ENCODE data around the gene PLXNA1. TPM values are rescaled to one million over a fixed set of nuclear protein-coding genes. Genes with fewer than 3 reads are reported as not detected.

PLXNA1 gene
- total RNA-seq, 1 donor from 2014 or later: 16.1 TPM

DNA sequence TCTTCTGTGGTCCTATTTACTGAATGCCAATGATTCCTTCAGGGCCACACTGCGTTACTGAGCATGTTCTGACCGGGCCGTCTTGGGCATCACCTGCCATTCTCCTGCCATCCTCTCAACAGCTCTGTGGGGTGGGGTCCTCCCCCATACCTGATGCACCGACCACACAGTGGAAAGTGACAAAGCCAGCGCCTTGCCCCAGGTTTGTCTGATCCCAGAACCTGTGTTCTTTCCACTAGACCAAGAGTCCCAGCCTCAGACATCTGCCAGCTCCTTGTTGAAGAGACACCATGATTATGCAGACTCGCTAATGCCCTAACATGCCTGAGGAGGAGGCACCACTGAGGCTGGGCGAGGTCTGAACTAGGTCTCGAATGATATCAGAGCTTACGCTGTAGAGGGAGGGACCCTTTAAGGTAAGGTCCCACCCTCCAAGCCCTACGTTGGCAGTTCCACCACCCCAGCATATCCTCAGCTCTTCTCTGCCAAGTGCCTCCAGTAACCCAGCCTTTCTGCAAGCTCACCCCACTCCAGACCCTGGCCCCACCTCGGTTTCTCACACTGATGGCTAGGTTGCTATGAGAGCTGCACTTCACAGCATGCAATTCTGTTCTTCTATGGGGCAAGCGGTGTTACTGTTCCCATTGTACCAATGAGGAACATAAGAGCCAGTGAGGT, 29.8 kb upstream of the PLXNA1 start:
- intact Hi-C loops (cut with micrococcal nuclease): no loop called here

DNA sequence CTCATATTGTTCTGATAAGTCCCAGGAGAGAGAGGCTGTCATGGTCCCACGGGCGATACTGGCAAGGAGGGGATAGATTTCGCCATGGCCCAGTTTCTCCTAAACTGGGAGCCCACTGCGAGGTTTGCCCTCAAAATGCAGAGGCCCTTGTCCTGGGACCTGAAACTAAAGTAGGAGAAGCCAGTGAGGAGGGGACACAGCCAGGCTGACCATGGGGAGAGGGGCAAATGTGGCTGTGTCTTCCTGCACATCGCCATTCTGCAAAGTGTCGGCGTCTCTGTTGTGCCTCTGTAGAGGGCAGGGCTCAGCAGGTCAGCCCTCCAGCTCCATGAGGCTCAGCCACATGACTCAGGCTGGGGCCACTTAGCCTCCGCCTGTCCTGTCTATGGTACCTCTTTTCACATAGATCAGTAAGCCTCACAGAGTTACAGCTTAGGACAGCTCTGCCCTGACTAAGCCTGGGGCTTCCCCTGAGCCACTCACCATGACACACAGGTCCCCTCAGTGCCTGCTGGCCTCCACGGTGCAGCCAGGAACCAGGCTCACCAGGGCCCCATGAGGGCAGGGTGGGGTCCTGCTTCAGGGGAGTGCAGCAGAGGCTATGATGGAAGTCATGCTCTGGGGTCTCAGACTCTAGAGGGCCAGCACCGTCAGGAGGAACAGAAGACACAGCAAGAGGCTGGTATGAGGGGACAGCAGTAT, 28.6 kb upstream of the PLXNA1 start:
- intact Hi-C loops (cut with micrococcal nuclease): no loop called here

DNA sequence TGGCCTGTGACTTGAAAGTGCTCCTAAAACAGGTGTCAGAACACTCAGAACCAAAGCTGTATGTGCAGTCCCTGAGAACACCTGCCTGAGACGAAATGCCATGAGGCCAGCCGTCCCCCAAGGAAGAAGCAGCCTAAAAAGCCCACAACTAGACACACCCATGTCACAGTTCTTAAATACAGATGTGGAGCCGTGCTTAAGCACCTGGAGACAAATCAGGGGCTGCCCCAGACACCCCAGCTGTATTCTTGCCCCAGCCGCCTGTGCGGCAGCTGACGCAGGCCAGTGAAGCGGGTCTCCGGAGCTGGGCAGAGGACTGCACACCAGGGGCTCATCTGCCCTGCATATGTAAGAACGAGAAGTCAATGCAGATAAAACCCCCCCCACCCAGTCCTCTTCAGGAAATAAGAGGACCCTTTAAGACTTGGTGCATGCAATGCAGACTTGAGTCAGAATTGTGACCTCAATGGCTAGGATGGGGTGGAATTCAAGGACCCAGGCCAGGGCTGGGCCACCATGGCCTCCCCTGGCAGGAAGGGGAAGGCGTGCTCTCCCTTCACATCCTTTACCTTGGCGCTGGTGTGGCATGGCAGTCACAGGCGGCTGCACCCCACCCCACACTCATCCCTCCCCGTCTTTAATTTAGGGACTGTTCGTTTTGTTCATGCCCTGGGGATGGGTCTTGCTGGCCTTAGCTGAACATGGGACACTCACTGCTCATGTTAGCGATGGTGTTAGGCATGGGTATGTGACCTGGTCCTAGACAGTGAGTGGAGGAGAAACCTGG, 27.7 kb upstream of the PLXNA1 start:
- intact Hi-C loops (cut with micrococcal nuclease): no loop called here

DNA sequence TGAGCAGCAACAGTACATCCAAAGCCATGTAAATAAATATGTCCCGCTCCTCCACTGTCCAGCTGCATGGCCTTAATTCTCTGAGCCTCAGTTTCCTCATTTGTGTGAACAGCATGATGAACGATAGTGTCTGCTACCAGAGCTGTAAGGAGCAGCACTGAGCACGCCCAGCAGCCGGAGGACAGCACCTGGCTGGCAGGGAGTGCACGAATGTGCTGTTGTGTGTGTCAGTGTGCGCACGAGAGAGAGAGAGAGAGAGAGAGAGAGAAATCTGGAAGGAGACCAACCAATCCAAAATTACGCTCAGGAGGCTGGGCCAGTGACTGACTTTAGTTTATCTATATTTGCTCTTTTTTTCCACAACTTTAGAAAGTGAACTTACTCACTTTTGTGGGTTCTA, 26.6 kb upstream of the PLXNA1 start:
- intact Hi-C loops (cut with micrococcal nuclease): no loop called here

DNA sequence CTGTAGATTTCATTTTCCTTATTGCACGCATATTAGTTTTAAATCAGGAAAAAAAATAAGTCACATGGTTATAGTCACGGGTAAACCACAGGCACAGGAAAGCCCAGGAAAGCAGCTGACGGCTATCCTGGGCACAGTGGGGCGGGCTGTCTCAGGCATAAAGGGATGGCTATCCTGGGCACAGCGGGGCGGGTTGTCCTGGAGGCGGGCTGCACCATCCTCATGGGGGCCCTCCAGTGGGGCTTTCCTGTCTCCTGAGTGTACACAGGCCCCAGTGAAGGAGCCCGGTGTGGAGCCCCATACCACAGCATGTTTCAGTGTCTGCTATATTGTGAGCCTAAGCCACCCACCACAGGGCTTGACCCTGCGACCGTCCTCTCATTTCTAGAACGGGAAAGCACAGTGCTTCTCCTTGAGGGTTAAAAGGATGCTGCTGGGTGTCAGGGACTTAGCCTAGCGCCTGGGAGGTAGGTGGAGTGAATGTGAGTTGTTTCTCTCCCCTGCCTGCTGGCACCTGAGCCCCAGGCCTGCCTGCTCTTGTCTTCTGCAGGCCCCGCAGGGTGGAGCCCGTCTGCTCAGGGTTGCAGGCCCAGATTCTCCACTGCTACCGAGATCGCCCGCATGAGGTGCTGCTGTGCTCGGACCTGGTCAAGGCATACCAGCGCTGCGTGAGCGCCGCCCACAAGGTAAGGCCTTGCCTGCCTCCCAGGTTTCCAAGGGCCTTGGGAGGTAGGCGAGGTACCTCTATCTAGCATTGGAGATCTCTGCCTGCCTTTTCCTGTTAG, 25.9 kb upstream of the PLXNA1 start:
- intact Hi-C loops (cut with micrococcal nuclease): no loop called here

DNA sequence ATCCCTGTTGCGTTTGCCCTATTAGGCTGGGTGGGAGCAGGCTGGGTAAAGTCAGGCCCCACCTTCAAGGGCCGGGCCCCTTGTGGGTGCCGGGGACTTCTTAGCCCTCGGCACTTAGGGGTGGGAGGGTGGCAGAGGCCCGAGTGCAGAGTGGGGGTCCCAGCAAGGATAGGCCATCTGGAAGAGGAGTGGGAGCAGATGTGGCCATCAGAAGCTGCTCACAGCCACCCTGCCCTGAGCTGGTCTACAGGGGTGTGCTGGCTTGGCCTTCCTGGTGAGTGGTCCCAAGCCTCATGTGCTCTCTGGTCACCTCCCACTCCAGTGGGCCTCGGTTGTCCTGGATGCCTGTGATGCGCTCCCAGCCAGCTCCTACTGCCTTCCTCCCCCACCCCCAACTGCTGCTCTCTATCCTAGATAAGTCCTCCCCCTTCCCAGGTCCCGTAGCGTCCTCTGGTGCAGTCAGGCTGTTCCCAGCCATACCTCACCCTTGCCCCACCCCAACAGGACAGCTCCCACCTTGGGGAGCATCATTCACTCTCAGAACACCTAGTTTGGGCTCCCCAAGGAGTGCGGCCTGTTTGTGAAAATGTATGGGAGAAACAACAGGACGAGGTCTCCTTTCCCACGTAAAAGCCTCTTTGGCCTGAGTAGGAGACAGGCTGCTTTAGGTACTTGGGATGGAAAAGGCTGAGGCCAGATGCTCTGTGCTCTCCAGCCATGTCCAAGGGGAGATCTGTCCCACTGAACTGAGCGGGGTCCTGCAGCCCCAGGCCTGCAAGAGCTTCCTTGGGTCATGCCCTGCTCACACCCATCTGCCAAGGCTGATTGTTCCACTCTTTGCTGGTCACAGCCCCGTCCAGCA, 24.9 kb upstream of the PLXNA1 start:
- intact Hi-C loops (cut with micrococcal nuclease): no loop called here

DNA sequence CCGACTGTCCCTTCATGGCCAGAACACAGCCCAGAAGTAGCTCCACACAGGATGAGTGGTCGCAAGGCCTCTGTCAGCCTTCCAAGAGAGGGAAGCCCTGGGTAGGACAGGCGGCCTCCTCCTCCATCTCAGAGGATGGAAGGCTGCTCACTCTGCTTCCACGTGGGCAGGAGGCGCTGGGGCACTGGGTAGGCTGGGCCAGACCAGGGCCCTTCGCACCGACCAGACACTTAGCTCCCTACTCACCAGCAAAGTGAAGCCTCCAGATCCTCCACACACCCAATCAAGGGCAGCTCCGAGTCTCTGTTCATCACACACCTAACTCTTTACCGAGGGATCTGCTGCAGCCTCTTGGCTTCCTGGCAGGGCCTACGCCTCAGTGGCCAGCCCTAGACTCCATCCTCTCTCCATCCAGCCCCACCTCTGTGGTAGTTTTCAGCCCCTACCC, 24.3 kb upstream of the PLXNA1 start:
- intact Hi-C loops (cut with micrococcal nuclease): no loop called here

DNA sequence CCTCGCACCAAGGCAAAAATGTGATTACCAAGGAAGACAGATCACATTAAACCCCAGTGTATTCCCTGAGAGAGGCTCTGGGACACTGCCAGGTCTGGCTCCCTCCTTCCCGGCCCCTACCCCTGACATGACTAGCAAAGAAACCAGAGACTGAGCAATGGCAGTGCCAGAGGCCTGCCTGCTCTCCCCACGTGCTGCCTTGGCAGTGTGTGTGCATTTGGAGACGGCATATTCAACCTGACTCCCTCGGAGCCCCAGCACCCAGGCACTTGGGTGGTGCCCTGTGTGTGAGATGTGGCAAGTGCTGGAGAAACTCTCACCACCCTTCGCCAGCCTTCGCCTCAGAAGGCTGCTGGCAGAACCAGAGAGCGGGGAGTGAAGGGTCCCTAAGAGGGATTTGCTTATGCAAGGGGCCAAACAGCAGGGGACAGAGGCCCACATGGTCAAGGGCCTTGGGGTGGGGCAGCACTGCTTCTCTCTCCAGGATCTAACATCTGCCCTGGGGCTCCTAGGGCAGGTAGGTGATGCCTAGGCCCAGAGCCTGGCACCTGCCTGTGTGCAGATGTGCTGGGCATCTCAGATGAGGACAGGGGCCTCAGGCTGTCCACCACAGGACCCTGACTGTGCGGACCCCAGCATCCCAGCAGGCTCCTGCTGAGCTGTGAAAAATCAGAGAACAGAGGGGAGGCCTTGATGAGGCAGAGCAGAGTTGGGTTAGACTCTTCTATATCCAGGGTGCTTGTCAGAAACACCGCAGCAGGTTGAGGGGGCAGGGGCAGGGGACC, 23.6 kb upstream of the PLXNA1 start:
- intact Hi-C loops (cut with micrococcal nuclease): no loop called here

DNA sequence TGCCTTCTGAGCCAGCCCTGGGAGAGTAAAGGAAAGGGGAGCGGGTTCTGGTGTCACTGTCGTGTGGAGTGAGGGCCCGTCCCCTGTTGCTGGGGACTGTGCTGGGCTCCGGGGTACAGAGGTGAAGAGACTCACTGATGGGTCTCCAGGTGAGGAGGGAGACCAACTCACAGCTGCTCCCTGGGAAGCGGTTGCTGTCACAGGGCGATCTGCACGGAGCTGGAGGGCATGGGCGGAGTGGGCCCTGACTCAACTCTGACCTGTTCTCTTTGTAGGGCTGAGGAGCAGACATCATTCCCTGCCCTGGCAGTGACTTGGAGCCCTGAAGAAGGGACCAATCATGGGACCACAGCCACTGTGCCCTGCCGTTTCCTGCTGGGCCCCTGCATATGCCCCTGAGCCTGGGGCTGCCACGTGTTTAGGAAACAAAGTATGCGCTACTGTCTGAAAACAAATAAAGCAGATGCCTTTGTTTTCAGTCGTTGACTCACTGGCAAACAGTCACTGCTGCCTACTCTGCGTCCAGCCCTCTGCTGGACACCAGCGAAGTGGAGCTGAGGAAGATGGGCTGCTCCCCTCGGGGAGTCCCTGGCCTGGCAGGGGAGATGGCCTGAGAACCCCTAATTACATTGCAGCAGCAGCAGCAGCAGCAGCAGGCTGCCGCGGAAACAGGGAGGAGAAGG, 22.9 kb upstream of the PLXNA1 start:
- intact Hi-C loops (cut with micrococcal nuclease): no loop called here

DNA sequence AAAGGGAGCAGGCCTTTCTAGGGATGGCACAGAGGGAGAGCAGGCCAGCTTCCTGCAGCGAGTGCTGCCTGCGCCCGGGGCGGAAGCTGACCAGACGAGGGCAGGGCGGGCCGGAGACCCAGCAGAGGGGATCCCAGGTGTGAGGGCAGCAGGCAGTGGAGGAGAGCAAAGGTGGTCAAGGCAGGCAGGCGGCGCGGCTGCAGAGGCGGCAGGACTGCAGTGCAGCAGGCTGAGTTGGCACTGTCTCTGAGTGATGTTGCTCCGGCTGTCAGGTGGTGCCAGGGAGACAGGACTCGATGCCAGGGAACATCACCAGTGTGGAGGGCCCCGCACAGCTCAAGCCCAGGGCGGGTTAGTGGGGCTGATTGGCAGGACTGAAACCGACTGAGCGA, 22.3 kb upstream of the PLXNA1 start:
- intact Hi-C loops (cut with micrococcal nuclease): no loop called here

DNA sequence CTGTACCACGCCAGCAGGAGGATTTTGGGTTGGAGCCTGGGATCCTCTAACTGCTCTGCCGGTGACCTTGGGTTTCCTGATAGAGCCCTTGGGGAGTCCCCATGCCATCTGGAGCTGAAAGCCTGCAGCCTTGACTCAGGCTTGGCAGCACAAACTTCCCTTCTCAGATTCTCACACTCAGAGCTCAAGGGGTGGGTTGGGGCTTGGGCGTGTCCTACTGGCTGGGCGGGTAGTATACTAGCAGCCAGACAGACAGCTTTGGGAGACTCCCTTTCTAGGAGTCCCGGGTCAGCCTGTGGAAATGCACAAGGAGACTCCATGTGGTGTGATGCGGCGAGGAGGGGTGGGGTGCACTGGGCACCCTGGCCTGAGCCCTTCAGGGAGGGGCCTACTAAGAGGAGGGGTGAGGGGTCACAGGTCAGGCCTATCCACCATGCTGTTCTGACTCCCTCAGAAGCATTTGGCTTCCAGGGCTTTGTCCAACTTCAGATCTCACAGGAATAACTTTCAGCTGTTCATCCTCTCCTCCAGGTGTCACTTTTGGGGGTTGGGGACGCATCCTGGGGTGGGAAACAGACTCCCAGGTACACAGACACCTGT, 21.6 kb upstream of the PLXNA1 start:
- intact Hi-C loops (cut with micrococcal nuclease): no loop called here

DNA sequence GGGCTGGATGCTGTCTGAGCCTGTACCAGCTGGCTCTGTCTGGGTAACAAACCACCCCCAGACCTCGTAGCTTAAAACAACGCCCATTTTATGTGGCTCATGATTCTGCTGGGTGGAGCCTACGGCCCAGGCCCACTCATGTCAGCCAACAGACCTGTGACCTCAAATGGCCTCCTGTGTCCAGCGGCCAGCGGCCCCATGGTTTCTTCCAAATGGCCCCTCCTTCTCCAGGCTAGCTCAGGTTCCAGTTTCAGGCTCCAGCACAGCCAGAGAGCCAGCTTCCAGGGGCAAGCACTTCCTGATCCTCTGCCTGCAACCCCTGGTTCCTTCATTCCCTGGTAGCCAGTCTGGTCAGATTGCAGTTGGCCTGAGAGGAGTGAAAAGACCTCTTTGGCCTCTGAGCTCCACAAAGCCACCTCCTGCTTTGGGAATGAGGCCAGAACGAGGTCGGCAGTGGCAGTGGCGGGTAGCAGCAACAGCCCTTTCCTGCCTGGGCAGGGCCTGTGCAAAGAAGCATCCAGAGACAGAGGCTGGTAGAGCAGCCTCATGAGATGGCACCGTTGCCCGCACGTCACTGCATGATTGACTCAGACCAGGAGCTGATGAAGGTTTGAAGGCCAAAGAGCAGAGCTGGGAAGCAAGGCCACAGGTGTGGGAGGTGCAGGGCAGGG, 21.0 kb upstream of the PLXNA1 start:
- intact Hi-C loops (cut with micrococcal nuclease): no loop called here

DNA sequence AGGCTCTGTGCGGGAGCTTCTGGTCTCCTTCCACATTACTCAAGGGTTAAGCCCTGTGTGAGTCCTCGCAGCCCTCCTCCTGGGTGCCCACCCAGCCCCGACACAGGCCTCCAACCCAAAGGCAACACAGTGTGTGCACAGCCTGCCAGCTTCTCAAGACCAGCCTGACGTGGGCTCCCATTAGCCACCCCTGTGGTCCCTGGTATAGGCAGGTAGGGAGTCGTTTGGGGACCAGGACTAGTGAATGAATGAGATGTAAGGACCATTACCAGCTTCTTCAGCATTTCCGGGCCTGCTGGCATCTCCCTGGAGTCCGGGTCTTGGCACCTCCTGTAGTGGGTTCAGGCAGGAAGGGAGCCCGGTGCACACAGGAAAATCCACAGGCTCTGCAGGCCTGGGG, 20.2 kb upstream of the PLXNA1 start:
- intact Hi-C loops (cut with micrococcal nuclease): no loop called here

DNA sequence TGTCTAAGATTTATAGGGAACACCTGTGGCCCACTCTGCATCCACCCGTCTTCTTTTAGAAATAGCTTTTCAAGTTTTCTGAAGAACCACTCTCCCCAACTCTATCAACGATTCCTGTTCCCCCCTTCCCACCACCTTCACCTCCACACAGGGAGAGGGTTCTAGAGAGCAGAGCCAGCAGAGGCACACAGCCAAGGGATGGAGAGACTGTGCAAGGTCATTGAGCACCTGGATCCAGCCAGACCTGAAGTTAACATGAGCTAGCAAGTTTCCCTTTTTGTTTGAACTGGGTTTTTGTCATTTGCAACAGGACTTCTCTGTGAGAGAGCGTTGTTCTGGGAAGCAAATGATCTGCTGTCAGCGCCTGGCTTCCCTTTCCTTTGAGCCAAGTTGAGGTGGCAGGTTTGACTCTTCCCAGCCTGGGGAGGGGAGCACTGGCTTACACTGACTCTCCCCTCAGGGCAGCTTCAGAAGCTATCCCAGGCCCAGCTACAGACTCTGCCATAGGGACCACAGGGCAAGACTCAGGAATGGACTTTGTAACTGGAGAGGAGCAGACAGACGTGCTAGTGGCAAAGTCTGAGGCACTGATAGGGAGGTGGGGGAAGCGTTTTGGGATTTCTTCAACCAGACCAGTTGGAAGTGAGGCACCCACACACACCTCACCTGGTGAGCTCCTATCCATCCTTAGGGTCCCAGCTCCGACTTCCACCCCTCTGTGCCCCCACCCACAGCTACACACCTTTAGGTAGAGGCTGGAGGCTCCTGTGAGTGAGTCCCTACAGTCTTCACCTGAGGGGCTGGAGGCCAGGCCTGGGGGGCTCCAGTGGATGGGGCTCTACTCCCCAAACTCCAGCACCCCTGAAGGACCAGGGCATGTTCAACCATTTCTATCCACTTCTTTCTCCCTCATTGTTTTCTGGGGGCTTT, 19.4 kb upstream of the PLXNA1 start:
- intact Hi-C loops (cut with micrococcal nuclease): no loop called here

DNA sequence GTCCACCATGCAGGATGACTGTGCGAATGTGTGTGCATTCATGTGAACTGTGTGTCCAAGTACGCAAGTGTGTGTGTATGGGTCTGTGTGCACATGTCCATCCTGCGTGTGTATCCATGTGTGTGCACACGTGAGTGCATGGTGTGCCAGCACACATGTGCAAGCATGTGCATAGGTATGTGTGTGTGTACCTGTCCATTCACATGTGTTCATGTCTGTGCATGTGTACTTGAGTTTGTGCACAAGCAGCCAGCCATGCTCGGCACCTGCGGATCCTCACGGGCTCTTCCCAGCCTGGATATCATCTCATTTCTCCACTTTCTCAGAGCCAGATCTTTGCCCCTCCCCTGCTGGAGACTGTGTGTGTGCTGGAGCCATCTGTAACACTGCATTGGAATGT, 18.7 kb upstream of the PLXNA1 start:
- intact Hi-C loops (cut with micrococcal nuclease): no loop called here

DNA sequence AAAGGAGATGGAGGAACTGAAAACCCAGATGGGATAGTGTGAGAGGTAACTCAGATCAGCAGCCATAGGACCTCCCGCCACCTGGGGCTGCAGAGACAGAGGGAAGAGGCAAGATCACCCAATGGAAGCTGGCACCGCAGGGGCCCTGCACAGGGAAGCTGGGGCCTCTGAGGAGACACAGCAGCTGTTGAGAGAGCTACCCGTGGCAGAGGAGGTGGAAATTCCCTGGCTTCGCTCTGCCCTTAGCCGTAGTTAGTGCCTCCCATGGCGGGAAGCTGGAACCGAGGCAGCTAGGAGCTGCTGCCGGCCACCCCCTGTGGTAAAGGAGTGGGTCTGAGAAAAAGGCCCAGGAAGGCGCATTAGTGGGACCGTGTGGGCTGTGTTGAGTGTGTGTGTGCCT, 18.0 kb upstream of the PLXNA1 start:
- intact Hi-C loops (cut with micrococcal nuclease): no loop called here

DNA sequence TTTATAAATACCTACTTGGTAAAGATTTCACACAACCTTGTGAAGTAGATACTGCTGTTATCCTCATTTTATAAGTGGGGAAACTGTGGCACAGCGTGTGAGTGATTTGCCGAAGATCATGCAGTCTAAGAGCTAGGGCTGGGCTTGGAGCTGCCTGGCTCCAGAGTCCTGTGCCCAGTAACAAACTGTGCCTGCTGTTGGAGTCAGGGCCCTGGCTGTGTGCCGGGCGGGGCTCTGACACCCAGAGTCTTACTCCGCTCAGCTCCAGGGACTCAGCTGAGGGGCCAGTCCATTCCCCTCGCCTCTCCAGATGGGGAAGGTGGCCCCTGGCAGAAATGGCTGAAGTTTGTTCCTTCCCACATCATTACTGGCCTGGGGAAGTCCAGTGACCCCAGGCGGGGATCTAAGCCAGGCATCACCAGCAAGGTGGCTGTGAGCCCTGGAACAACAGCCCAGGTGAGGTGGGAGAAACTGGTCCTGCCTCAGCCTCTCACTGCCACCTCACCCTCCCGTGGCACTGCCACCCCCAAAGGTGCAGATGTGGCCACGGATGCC, 17.3 kb upstream of the PLXNA1 start:
- intact Hi-C loops (cut with micrococcal nuclease): no loop called here

All from T-helper 1 cell treated with Interleukin-12 subunit alpha and Interleukin-12 subunit beta and Interleukin-4 antibody, amounts not matched to agents 30 ng/mL and 1 ng/mL, for 36 hours (primary cell).